OCI-LY1 (cell line): ENCODE data around the gene CLDN20.

Experiments
- CTCF ChIP-seq: fragments of 200-600 bp; sonication (generic), shearing (Covaris generic); IDR thresholded peaks from 2 replicates; pipeline ENCODE4 v1.5.1; 2017; ENCODE audit warnings: mild to moderate bottlenecking, antibody characterized with exemption, low read length, moderate library complexity, mixed read lengths
- EZH2 ChIP-seq: fragments of 200-600 bp; sonication (generic), shearing (Covaris generic); IDR thresholded peaks from 2 replicates; pipeline ENCODE4 v1.8.0; 2017; ENCODE audit warnings: borderline replicate concordance, mixed run types, mild to moderate bottlenecking, antibody characterized with exemption, low read length, moderate library complexity, mixed read lengths

DNA sequence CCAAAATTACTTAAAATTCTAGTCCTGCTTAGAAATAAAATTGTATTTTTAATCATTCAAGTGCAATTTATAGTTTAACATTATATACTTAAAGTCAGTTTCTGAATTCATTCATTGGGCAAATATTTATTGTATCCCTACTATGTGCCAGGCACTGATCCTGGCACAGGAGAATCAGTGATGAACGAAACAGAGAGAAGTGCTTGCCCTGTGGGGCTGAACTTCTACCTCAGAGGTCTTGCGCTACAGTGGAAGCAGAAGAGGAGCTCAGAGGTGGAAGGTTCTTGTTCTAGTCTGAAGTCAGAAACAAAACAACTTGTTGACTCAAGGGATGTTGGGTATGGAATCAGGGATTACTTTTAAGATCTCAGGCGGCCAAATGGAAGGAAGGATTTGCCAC is 6.0 kb downstream of the CLDN20 start:
- TF ChIP-seq EZH2, result no peak
- no peak for TF ChIP-seq CTCF
